Panc1 (cell line): ENCODE results near the gene TFE3. TPM values are rescaled to one million over a fixed set of nuclear protein-coding genes. Genes with fewer than 3 reads are reported as not detected.

ENCODE experiments used
- ATAC-seq: fragments of 200-7000 bp; cut with Tn5 transposase; 2 replicates; pipeline ENCODE4 v1.9.1; 2020; ENCODE audit warnings: mild to moderate bottlenecking, moderate library complexity
- BruUV-seq: library from RNA; stranded (reverse); fragments of 400-500 nt; replicated peaks from 2 replicates; lab custom pipeline; 2021; lab: Mats Ljungman, UMichigan
- CTCF ChIA-PET: fragments of 300-600 bp; sonication (Branson Sonifier 250); formaldehyde crosslinking; loops from one replicate; lab custom pipeline; 2022; ENCODE audit warnings: antibody characterized with exemption; lab: Charles Lee
- POLR2A ChIA-PET: fragments of 300-600 bp; sonication (Branson Sonifier 250); formaldehyde crosslinking; loops from one replicate; lab custom pipeline; 2022; ENCODE audit warnings: antibody characterized with exemption; lab: Charles Lee
- DNase-seq: peaks from one replicate; pipeline ENCODE4 v3.0.0-alpha.2; 2010; ENCODE audit warnings: low read depth, low spot score
- H3K27ac ChIP-seq: 2 replicates; pipeline ENCODE4 v1.5.1; 2011; ENCODE audit warnings: mild to moderate bottlenecking, low read length, inconsistent platforms
- H3K27me3 ChIP-seq: fragments of 200-500 bp; sonication (Bioruptor generic); 2 replicates; pipeline ENCODE4 v1.6.0; 2014; ENCODE audit warnings: low read length, inconsistent platforms; ENCODE audit not compliant: control insufficient read depth, insufficient read depth
- H3K36me3 ChIP-seq: fragments of 200-500 bp; sonication (Bioruptor generic); 2 replicates; pipeline ENCODE4 v1.5.1; 2014; ENCODE audit warnings: inconsistent platforms, mild to moderate bottlenecking, low read length, moderate library complexity; ENCODE audit not compliant: control insufficient read depth, insufficient read depth
- H3K4me1 ChIP-seq: 2 replicates; pipeline ENCODE4 v1.5.1; 2011; ENCODE audit warnings: inconsistent platforms, mild to moderate bottlenecking, low read length, moderate library complexity; ENCODE audit not compliant: control insufficient read depth, insufficient read depth
- H3K4me3 ChIP-seq, 2 experiments: 2 replicates each; pipeline ENCODE4 v1.5.1; 2011 to 2012; ENCODE audit warnings: low read depth in 2 of 2, low read length in 2 of 2, mild to moderate bottlenecking in 2 of 2, inconsistent platforms in 1 of 2, moderate library complexity in 1 of 2
- H3K9me3 ChIP-seq: fragments of 200-500 bp; sonication (Bioruptor generic); 2 replicates; pipeline ENCODE4 v1.5.1; 2014; ENCODE audit warnings: low read depth, mild to moderate bottlenecking, inconsistent platforms, low read length, moderate library complexity; ENCODE audit not compliant: control insufficient read depth, insufficient read depth
- POLR2AphosphoS5 ChIP-seq: IDR thresholded peaks from 2 replicates; pipeline ENCODE4 v1.6.1; 2012; ENCODE audit warnings: mild to moderate bottlenecking, low read depth, low read length, moderate library complexity
- REST ChIP-seq, 2 experiments: IDR thresholded peaks; 2 replicates each; pipeline ENCODE4 v1.6.1; 2011 to 2012; ENCODE audit warnings: low read depth in 2 of 2, control low read depth in 1 of 2, low read length in 1 of 2, mild to moderate bottlenecking in 1 of 2, moderate library complexity in 1 of 2; ENCODE audit not compliant: insufficient read depth in 1 of 2
- SIN3A ChIP-seq: IDR thresholded peaks from 2 replicates; pipeline ENCODE4 v1.6.1; 2012; ENCODE audit warnings: low read depth, mild to moderate bottlenecking, low read length, moderate library complexity, borderline replicate concordance; ENCODE audit not compliant: insufficient read depth
- TCF7L2 ChIP-seq: IDR thresholded peaks from 2 replicates; pipeline ENCODE4 v1.6.1; 2011; ENCODE audit warnings: mild to moderate bottlenecking, low read depth, low read length, inconsistent platforms
- in situ Hi-C: cut with HindIII; loops from 2 replicates; pipeline ENCODE4 v1.10.0; 2016; ENCODE audit warnings: low sequenced_read_pairs, low pct_unique_long_range_greater_than_20kb
- intact Hi-C: fragments of 100-400 bp; cut with micrococcal nuclease; formaldehyde crosslinking; loops from one replicate; pipeline ENCODE4 v1.10.0; 2022; ENCODE audit not compliant: unreplicated experiment
- total RNA-seq: library from RNA; stranded (reverse); gene quantifications from one replicate; pipeline ENCODE4 v1.2.1, GENCODE V29; 2021; ENCODE audit not compliant: unreplicated experiment
- TF ChIP-seq, protein P1 (sequence below): fragments of 450-650 bp; IDR thresholded peaks from 2 replicates; pipeline ENCODE4 v1.5.1; 2017; ENCODE audit warnings: mild to moderate bottlenecking

Gene TFE3
- total RNA-seq, 1 experiment from 2014 or later, result 45.9 TPM

DNA sequence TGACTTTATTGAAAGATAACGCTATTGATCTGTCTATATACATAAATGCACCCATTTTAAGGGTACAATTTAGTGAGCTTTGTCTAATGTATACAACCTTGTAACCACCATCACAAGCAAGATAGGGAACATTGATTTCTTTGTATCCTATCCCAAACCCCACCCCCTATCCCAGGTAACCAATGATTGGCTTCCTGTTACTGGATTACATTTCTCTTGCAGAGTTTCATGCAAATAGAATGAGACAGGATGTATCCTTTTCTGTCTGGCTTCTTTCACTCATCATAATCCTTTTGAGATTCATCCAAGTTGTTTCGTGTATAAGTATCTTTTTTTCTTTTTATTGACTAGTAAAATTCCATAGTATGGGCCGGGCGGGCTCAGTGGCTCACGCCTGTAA, 39.5 kb downstream of the TFE3 start:
- Histone ChIP-seq H3K27ac (no peak overlapping the region), H3K27me3 (no peaks in the 10 kb centered on the region), H3K4me3 (no peak overlapping the region), H3K9me3 (no peaks in the 10 kb centered on the region), H3K4me1 (0 out of 2 replicates have a peak, but pooled peaks cover 3% of the 10 kb centered on the region), H3K36me3 (no peaks in the 10 kb centered on the region)
- in situ Hi-C loops, result no loop called here
- no peak for DNase-seq
- ATAC-seq, result no peak
- no peak for TF ChIP-seq SIN3A
- TF ChIP-seq, protein P1, sequence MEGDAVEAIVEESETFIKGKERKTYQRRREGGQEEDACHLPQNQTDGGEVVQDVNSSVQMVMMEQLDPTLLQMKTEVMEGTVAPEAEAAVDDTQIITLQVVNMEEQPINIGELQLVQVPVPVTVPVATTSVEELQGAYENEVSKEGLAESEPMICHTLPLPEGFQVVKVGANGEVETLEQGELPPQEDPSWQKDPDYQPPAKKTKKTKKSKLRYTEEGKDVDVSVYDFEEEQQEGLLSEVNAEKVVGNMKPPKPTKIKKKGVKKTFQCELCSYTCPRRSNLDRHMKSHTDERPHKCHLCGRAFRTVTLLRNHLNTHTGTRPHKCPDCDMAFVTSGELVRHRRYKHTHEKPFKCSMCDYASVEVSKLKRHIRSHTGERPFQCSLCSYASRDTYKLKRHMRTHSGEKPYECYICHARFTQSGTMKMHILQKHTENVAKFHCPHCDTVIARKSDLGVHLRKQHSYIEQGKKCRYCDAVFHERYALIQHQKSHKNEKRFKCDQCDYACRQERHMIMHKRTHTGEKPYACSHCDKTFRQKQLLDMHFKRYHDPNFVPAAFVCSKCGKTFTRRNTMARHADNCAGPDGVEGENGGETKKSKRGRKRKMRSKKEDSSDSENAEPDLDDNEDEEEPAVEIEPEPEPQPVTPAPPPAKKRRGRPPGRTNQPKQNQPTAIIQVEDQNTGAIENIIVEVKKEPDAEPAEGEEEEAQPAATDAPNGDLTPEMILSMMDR, result no peak
- TF ChIP-seq REST (IDR thresholded peaks at IDR 0.05; ENCODE audit: insufficient read depth in 1 of 2, low read depth in 2 of 2, low read length in 1 of 2), result no peak
- TF ChIP-seq POLR2AphosphoS5, result no peak
- no peak for TF ChIP-seq TCF7L2
- ChIA-PET CTCF (no interaction called here), POLR2A (no interaction called here)
- BruUV-seq, result no TSS peak
- intact Hi-C loops, result no loop called here

DNA sequence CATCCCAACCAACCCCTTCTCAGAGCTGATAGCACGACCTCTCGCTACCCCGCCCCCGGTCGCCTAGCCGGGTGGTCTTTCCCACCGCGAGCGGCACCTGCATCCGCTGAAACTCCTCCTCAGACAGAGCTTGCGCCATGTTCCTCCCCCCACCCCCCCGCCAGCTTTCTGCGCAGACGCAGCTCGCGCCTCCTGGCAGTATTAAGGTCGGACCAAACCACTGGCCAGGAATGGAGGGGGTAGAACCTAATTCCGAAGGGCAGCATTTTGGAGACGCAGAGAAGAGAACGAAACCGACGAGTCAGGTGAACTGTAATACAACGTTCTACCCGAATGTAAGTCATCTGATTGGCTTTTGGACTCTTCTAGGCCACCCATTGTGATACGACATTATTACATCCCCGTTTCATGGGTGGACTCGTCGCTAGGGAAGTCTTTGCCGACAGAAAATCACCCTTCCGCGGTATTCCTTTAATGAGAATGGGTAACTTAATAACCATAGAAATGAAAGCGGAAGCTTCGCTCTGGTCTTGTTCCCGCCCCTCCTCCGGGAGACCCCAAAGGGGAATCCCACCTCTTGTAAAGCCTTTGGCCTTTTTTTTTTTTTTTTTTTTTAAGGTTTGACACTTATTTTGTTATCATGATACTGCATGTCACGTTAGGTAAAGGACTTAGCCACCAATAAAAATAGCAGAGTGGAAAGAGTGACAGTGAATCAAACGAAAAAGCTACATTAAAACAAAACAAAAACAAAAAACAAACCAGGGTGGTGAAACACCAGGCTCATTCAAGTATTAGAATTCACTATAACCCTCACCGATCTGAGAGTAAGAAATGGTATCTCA, 40.8 kb downstream of the TFE3 start, which contains the start of gene GRIPAP1:
GRIPAP1 (minus strand) TSS at position 174 of the 845 bp plus-strand sequence; CDS start at position 139, 35 bp downstream.
- ChIA-PET CTCF (no interaction called here), POLR2A (interaction anchor here (0.5 to 1.0 kb wide), 4 partner anchors 30 to 81 kb away, joined by 3 to 15 read pairs (median 5); partner anchors contain the start of gene KCND1)
- H3K4me1 ChIP-seq, result 0 out of 2 replicates have a peak, but pooled peaks cover 3% of the 10 kb centered on the region
- no peaks in the 10 kb centered on the region for H3K27me3 ChIP-seq
- in situ Hi-C loops (no loop called here), intact Hi-C loops (no loop called here)
- no peaks in the 10 kb centered on the region for H3K36me3 ChIP-seq
- ATAC-seq (peak; percentile 90), DNase-seq (peak; percentile 67)
- TF ChIP-seq, protein P1, result no peak
- peak; percentile 76 for TF ChIP-seq TCF7L2
- peak; percentile 48; the same call in 1 of the 2 replicates for TF ChIP-seq POLR2AphosphoS5
- no peak for TF ChIP-seq REST (IDR thresholded peaks at IDR 0.05; ENCODE audit: insufficient read depth in 1 of 2, low read depth in 2 of 2, low read length in 1 of 2)
- no peak for TF ChIP-seq SIN3A
- H3K9me3 ChIP-seq, result no peaks in the 10 kb centered on the region
- H3K27ac ChIP-seq, result peak within 1 kb of the TSS; percentile 96
- H3K4me3 ChIP-seq, result peak within 1 kb of the TSS; percentile 94 to 99
- BruUV-seq, result no TSS peak
